ENCODE measurements around the gene ZBBX. TPM values are rescaled to one million over a fixed set of nuclear protein-coding genes. Genes with fewer than 3 reads are reported as not detected.

ZBBX gene
- total and polyA plus RNA-seq, 9 of the 15 experiments (the other 6 are each of a cell fraction or from before 2014, with no cell fraction given): not detected

GRCh38 chr3:167287308-167287707, 92.8 kb downstream of the ZBBX start (continued):
- TF ChIP-seq UBTF (IDR thresholded peaks at IDR 0.05; ENCODE audit: borderline replicate concordance in 1 of 2, low read depth in 2 of 2, low read length in 2 of 2) (no peak), BRD9 (IDR thresholded peaks at IDR 0.05; ENCODE audit: low read depth, partially characterized antibody) (no peak), ETS1 (conservative IDR thresholded peaks at IDR 0.05; ENCODE audit: control insufficient read depth, low read depth, low read length) (no peak), PYGO2 (tag; IDR thresholded peaks at IDR 0.05) (no peak), ZNF407 (IDR thresholded peaks at IDR 0.05; ENCODE audit: low read depth) (no peak), ATF2 (CRISPR knock-in tag; IDR thresholded peaks at IDR 0.05) (no peak), ARID4B (CRISPR knock-in tag; IDR thresholded peaks at IDR 0.05) (no peak), ZNF77 (CRISPR knock-in tag; IDR thresholded peaks at IDR 0.05) (no peak)
